Progenitor cell of endocrine pancreas (in vitro differentiated cells): Measurements from ENCODE around the gene FPR2. TPM values are rescaled to one million over a fixed set of nuclear protein-coding genes. Genes with fewer than 3 reads are reported as not detected.

ENCODE experiments used
- DNase-seq: peaks from one replicate; pipeline ENCODE4 v3.0.0; 2021; ENCODE audit warnings: low spot score; ENCODE audit not compliant: unreplicated experiment
- H3K27ac Mint-ChIP-seq: 2 replicates; pipeline ENCODE4 v1.8.0; 2021; ENCODE audit warnings: mild to moderate bottlenecking, moderate library complexity, mixed read lengths
- H3K27me3 Mint-ChIP-seq: 2 replicates; pipeline ENCODE4 v1.8.0; 2021; ENCODE audit warnings: mixed read lengths
- H3K36me3 Mint-ChIP-seq: 2 replicates; pipeline ENCODE4 v1.8.0; 2022; ENCODE audit warnings: mixed read lengths; ENCODE audit not compliant: insufficient read depth
- H3K4me1 Mint-ChIP-seq: 2 replicates; pipeline ENCODE4 v1.8.0; 2021; ENCODE audit warnings: low read depth, mixed read lengths
- H3K4me3 Mint-ChIP-seq: 2 replicates; pipeline ENCODE4 v1.8.0; 2021; ENCODE audit warnings: low read depth, mild to moderate bottlenecking, moderate library complexity, mixed read lengths
- H3K9me3 Mint-ChIP-seq: 2 replicates; pipeline ENCODE4 v1.8.0; 2021; ENCODE audit warnings: low read depth, mixed read lengths
- CTCF ChIP-seq: fragments of 200-600 bp; sonication (generic); IDR thresholded peaks from one replicate; pipeline ENCODE4 v1.5.0; 2021; ENCODE audit warnings: antibody characterized with exemption, mild to moderate bottlenecking; ENCODE audit not compliant: unreplicated experiment
- total RNA-seq: library from RNA; stranded (reverse); gene quantifications from 2 replicates; pipeline ENCODE4 v1.2.1, GENCODE V29; 2021

FPR2 gene
- total RNA-seq, 1 donor from 2014 or later = not detected

- DNase-seq = no peak
- Mint-ChIP-seq H3K9me3 (no peaks in the 10 kb centered on the region), H3K27me3 (peaks cover 18% of the 10 kb centered on the region), H3K36me3 (no peaks in the 10 kb centered on the region), H3K4me3 (no peak overlapping the region), H3K4me1 (no peaks in the 10 kb centered on the region), H3K27ac (no peak overlapping the region)
- TF ChIP-seq CTCF = no peak
Measured at GRCh38 chr19:51739466-51740213, 21.3 kb upstream of the FPR2 start.

- no peak overlapping the region for H3K4me3 Mint-ChIP-seq
- H3K27ac Mint-ChIP-seq = no peak overlapping the region
- H3K36me3 Mint-ChIP-seq = no peaks in the 10 kb centered on the region
Measured at GRCh38 chr19:51740356-51740755, 20.6 kb upstream of the FPR2 start.

GRCh38 chr19:51742789-51743188, 18.2 kb upstream of the FPR2 start:
- H3K4me3 Mint-ChIP-seq = no peak overlapping the region
- peaks cover 3% of the 10 kb centered on the region for H3K9me3 Mint-ChIP-seq
- no peak for DNase-seq
- H3K27ac Mint-ChIP-seq = no peak overlapping the region
- H3K36me3 Mint-ChIP-seq = no peaks in the 10 kb centered on the region
- H3K4me1 Mint-ChIP-seq = no peaks in the 10 kb centered on the region
- no peak for TF ChIP-seq CTCF
- H3K27me3 Mint-ChIP-seq = peaks cover 14% of the 10 kb centered on the region

More at GRCh38 chr19:51740356-51740755, 20.6 kb upstream of the FPR2 start:
- no peak for DNase-seq
- H3K4me1 Mint-ChIP-seq = no peaks in the 10 kb centered on the region
- no peaks in the 10 kb centered on the region for H3K9me3 Mint-ChIP-seq
- peaks cover 18% of the 10 kb centered on the region for H3K27me3 Mint-ChIP-seq
- no peak for TF ChIP-seq CTCF

- Mint-ChIP-seq H3K27ac (no peak overlapping the region), H3K4me1 (no peaks in the 10 kb centered on the region), H3K9me3 (peaks cover 3% of the 10 kb centered on the region), H3K36me3 (no peaks in the 10 kb centered on the region), H3K4me3 (no peak overlapping the region), H3K27me3 (peaks cover 17% of the 10 kb centered on the region)
- TF ChIP-seq CTCF = no peak
- no peak for DNase-seq
Measured at GRCh38 chr19:51743405-51743804, 17.6 kb upstream of the FPR2 start.

- Mint-ChIP-seq H3K9me3 (peaks cover 6% of the 10 kb centered on the region), H3K27ac (no peak overlapping the region), H3K27me3 (peaks cover 16% of the 10 kb centered on the region), H3K4me1 (no peaks in the 10 kb centered on the region), H3K36me3 (no peaks in the 10 kb centered on the region), H3K4me3 (no peak overlapping the region)
- DNase-seq = no peak
- TF ChIP-seq CTCF = no peak
Measured at GRCh38 chr19:51746731-51747130, 14.2 kb upstream of the FPR2 start.
